Ramos (cell line): Measurements from ENCODE around the gene PYROXD2.

Experiments
- in situ Hi-C: fragments of 300-500 bp; cut with MboI; formaldehyde crosslinking; loops from one replicate; pipeline ENCODE4 v1.14.3; 2022; ENCODE audit warnings: low sequenced_read_pairs; ENCODE audit not compliant: unreplicated experiment

The PYROXD2 gene

DNA sequence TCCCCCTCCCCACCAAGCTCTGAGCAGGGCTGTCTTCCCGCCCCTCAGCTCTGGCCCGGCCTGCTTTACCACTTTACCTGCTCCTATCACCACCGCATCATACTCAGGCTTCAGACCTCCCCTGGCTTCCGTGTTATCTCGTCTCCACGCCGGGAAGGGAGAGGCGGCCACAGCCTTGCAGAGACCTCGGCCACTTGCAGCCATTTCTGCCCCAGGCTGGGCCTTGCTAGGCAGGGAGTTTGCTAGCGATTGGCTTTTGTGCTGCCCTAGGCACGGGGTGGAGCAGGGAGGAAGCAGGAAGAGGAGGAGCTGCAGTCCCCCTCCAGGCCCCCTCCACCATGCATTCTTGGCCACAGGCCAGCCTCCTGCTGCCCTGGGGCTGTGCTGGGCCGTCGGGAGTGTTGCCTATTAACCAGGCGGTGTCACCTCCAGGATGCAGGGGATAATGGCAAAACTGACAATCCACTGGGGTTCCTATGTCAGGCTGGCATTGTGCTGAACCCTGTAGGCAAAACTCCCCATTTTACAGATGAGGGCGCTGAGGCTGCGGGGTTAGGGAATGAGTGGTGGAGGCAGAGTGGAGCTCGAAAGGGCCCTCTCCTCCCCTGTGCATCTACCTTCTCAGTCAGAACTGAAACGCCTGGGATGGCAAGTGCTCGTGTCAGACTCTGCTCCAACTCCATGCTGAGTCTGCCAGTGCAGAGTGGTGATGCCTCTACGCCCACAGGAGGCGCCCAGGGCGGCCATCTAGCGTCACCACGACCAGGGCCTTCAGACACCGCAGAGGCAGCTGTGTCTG is at the start of gene PYROXD2:
Gene PYROXD2 (minus strand): TSS at position 251 of the 799 bp plus-strand sequence. CDS start 47 bp downstream, at position 204.
- in situ Hi-C loops, result no loop called here

DNA sequence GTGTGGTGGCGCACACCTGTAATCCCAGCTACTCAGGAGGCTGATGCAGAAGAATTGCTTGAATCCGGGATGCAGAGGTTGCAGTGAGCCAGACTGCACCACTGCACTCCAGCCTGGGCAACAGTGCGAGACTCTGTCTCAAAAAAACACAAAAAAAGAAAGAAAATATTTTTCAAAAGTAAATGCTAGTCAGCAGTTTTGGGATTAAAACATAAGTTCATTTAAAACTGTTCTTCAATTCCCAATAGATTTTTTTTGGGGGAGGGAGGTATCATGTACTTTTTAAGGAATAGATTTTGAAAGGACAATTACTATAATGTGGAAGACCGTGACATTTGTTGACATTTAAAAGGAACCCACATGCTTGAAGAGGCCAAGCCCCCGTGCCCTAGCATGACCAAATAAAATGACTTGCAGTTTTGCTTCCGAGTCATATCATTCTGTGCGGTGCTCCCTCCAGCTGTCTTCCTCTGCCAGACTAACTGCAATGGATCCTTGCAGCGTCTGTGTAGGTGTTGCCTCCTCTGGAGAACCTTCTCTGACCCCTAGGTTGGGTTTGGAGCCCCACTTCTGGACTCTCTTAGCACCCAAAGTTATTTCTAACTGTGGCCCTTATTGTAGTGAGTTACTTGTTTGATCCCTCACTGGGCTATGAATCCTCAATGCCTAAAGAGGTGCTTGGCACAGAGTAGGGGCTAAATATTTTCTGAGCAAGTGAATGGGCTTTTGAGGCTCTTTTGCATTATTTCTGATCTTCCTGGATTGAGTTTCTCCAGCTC is 49.2 kb upstream of the PYROXD2 start:
- in situ Hi-C loops, result loop anchor here (10.0 to 25.0 kb wide), 2 partner anchors 581 to 773 kb away; partner anchors contain the start of gene HPSE2

- in situ Hi-C loops, result loop anchor here (10.0 to 25.0 kb wide), 2 partner anchors 582 to 774 kb away; partner anchors contain the start of gene HPSE2
Measured at GRCh38 chr10:98463016-98463415, 48.0 kb upstream of the PYROXD2 start.

- in situ Hi-C loops, result loop anchor here (10.0 to 25.0 kb wide), 2 partner anchors 583 to 776 kb away; partner anchors contain the start of gene HPSE2
Measured at GRCh38 chr10:98461500-98461842, 46.5 kb upstream of the PYROXD2 start.

GRCh38 chr10:98460837-98461499 is 46.0 kb upstream of the PYROXD2 start:
- in situ Hi-C loops, result loop anchor here (10.0 to 25.0 kb wide), 2 partner anchors 584 to 776 kb away; partner anchors contain the start of gene HPSE2

- in situ Hi-C loops, result loop anchor here (25.0 kb wide), 1 partner anchor 778 kb away; the partner anchor contains the start of gene HPSE2
Measured at GRCh38 chr10:98458809-98459784, 44.1 kb upstream of the PYROXD2 start.

- in situ Hi-C loops, result loop anchor here (25.0 kb wide), 1 partner anchor 780 kb away; the partner anchor contains the start of gene HPSE2
Measured at GRCh38 chr10:98457721-98458120, 42.7 kb upstream of the PYROXD2 start.

GRCh38 chr10:98456686-98457482 is 41.9 kb upstream of the PYROXD2 start:
- in situ Hi-C loops, result loop anchor here (25.0 kb wide), 1 partner anchor 780 kb away; the partner anchor contains the start of gene HPSE2

DNA sequence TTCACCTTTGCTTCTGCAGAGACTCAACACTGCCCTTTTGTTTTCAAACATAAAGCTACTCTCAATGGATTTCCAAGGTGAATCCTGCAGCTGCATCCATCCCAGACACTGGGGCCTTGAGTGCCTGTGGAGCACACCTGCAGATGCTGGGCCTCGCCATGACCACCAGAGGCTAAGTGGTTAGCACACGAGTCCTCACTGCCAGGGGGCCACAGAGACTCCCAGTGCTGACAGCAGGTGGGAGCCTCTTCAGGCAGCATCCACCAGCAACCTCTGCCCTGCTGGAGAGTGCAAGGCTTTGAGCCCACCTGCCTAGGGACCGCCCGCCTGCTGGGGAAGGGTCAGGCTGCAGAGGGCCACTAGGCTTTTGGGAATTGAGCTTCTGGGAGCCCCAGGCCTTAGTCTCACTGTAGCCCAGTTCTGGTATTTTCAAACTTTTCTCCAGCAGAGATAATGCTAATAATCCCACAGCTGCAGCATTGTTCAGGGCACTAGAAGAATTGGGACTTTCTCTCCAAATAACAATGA is 41.1 kb upstream of the PYROXD2 start:
- in situ Hi-C loops, result loop anchor here (25.0 kb wide), 1 partner anchor 781 kb away; the partner anchor contains the start of gene HPSE2

DNA sequence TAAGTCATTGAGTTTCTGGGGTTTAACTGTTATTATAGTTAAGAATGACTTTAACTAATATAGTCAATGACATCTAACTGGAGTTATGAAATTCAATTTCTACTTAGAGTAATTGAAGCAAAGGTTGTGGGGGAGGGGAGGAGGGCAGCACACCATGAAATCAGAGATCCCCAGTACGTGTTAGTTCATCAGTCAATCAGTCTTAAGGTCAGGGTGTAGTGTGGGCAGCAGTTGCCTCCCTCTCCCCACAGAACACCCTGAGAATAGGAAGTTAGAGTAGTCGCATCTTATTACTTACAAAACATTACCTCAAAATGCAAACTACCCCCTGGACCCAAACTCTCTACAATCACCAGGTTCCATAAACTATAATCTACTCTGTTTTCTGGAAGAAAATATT is 38.7 kb upstream of the PYROXD2 start:
- in situ Hi-C loops, result loop anchor here (25.0 kb wide), 1 partner anchor 784 kb away; the partner anchor contains the start of gene HPSE2

- in situ Hi-C loops, result loop anchor here (25.0 kb wide), 1 partner anchor 787 kb away; the partner anchor contains the start of gene HPSE2
Measured at GRCh38 chr10:98450618-98451017, 35.6 kb upstream of the PYROXD2 start.

DNA sequence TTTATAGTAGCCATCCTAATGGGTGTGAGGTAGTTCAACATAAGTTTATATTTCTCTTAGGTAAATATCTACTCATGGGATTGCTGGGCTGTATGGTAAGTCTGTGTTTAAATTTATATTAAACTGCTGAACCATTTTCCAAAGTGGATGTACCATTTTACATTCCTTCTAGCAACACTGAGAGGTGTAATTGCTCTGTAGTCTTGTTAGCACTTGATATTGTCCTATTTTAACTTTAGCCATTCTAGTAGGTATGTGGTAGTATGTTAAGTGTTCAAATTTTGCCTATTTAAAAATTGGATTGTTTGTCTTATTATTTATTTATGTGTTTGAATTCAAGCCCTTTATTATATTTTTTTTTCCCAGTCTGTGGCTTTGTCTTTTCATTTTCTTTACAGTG is 34.3 kb upstream of the PYROXD2 start:
- in situ Hi-C loops, result no loop called here

DNA sequence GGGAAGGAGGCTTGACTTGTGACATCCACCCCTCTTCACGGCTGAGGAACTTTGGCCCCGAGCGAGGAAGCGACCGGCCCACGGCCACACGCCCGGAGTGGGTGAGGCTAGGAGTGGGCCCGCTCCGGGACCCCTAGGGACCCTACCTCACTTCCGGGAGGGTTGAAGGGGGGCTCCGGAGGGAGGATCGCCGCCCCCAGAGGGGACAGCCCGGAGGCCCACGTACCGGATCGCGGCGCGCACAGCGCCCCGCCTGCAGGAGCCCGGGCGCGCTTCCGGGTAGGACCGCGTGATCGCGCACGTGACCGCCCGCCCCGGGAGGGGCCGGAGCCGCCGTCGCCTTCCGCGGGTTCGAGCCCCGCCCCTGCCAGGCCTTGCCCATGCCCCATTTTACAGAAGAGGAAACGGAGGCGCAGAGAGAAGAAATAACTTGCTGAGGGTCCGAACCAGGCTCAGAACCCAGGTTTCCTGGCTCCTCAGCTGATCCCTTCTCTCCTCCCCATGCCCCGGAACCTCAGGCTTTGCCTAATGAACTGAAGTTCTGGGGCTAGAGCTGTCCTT is 31.8 kb upstream of the PYROXD2 start, which contains the start of gene HPS1:
Gene HPS1 (minus strand): TSS at position 275 of the 561 bp plus-strand sequence. CDS start 3,695 bp downstream, outside the sequence.
- in situ Hi-C loops, result no loop called here

- in situ Hi-C loops, result no loop called here
Measured at GRCh38 chr10:98446151-98446660, 31.2 kb upstream of the PYROXD2 start.

DNA sequence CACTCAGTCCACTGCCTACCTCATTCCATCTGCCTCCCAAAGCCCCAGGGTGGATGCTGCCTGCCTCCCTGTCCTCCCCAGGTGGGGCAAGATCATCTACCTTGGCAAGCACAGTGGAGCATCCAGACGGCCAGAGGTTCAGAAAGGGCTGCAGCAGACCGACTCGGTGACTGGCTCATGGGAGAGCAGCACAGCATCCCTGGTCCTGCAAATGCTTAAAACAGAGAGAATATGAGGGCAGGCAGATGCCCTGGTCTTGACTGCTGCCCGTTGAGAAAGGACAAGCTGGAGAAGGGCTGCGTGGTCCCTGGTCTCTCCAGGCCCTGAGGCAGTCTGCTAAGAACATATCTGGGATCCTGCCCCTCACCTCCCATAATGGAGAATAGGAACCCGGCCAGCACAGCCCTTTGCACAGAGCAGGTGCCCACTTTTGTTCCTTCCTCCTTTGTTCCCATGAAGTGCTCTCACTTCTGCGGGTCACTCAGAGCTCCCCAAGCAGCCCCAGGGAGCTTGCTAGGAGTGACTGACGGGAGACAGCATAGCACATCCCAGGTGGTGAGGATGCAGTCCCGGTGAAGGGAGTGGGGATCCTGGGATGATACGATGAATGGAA is 30.3 kb upstream of the PYROXD2 start:
- in situ Hi-C loops, result no loop called here

- in situ Hi-C loops, result no loop called here
Measured at GRCh38 chr10:98444314-98445006, 29.5 kb upstream of the PYROXD2 start.
